Forelimb muscle (tissue), 1 donor: ENCODE results near the gene RASL11B. TPM values are rescaled to one million over a fixed set of nuclear protein-coding genes. Genes with fewer than 3 reads are reported as not detected.

ENCODE experiments used
- DNase-seq: peaks from one replicate; pipeline ENCODE4 v3.0.0-alpha.2; 2013; ENCODE audit warnings: low read depth
- polyA plus RNA-seq: library from polyadenylated mRNA; unstranded; fragments of 120-200 nt; gene quantifications from one replicate; pipeline ENCODE4 v1.2.1, GENCODE V29; 2013; ENCODE audit not compliant: insufficient read length

Gene RASL11B
- polyA plus RNA-seq, 1 donor = 8.8 TPM

DNA sequence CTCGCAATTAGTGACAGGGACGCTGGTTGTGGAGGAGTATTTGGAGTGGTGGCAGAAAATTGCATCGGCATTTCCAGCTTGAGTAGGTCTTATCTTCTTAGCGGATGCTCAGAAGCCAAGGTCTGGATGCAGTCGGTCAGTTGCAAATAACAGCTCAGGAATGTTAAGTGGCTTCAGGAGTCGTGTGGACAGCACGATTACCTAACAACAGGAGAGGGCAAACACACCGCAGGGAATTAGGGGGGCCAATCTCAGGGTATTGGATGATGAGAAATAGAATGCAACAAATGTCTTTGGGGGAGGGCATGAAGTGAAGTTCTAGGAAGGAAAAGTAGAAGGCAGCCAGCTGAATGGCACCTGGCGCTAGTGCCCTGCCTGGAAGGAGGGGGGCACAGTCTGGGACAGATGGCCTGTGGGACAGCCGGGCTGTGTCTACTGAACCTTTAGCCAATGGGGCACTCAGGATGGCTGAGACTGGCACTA, 11.8 kb downstream of the RASL11B start:
- no peak for DNase-seq

DNA sequence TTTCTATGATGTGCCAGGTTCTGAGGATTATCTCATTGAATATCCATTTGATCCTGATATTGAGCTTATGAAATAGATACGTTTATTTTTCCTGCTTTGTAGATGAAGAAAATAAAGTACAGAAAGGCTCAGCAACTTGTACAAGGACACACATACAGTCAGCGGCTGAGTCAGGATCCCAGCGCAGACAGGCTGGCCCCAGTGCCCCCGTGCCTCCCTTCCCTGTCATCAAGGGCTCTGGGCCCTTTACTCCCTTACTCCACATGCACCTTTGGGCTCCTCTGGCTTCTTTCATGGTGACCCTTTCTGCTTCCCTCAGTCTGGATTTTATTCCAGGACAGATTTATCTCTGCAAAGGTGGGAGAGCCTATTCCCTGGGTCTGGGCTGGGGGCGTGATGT, 12.8 kb downstream of the RASL11B start:
- no peak for DNase-seq

DNA sequence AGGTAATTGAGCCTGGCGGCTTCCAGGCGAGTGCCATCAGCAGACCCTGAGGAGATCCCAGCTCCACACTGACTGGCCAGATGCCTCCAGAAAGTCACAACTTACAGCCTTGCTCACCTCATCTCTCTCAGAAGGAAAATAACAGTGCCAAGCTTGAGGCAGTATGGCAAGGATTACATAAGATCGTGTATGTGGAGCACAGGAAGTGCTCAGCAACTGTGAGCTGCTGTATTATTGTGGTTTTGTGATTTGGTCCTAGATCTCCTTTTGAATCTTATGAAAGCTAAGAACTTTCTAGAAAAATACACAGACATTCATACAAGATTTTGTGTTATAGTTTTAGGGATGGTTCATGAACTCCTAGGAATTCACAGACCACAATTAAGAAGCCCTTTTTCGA, 14.0 kb downstream of the RASL11B start:
- no peak for DNase-seq

DNA sequence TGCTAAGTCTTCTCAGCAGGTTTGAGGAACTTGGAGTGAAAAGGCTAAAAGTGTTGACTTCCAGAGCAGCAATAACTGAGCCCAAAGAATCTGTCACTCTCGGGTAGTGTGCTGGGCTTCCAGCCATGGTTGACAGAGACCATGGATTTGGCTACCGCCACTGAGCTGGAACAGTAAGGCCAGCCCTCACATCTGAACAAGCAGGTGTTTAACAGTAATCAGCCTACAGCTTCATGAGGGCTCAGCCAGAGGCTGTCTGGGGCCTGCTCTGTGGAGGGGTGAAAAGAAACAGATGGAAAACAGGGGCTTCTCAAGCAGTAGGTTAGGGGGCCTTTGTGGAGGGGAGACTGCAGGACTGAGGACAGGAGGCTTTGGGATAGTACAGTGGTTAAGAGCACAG, 14.9 kb downstream of the RASL11B start:
- no peak for DNase-seq

DNA sequence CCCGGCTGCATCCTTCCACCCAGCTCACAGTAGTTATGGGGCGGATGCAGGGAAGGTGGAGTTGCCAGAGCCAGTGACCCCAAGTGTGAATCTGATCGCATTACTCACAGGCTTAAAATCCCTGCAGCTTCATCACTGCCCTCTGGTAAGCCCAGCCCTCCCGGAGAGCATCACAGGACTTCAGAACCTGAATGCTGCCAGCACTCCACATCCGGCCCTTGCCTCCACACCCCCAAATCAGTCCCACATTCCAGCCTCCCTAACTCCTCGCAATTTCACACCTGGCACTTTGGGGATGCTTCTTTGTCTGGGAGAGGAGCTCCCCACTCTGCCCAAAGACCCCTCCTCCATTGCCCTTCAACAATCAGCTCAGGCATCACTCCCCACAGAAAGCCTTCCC, 15.6 kb downstream of the RASL11B start:
- DNase-seq = no peak

DNA sequence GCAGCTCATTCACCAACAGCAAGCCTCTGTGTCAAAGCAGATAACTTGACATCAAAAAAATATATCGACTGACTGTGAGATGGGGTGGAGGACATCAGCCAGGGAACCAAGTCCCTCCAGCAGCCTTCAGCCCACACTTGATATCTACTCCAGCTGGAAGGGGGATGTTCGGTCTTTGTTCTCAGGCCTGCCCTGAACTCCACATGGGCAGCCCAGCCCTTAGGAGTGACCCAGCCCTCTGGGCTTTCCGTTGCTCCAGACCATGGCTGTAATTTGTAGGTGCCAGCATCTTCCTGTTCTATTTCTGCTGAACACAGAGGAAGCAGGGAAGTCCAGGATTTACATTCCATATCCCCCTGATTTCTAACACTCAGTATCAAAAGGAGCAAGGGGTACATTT, 17.4 kb downstream of the RASL11B start:
- no peak for DNase-seq

DNA sequence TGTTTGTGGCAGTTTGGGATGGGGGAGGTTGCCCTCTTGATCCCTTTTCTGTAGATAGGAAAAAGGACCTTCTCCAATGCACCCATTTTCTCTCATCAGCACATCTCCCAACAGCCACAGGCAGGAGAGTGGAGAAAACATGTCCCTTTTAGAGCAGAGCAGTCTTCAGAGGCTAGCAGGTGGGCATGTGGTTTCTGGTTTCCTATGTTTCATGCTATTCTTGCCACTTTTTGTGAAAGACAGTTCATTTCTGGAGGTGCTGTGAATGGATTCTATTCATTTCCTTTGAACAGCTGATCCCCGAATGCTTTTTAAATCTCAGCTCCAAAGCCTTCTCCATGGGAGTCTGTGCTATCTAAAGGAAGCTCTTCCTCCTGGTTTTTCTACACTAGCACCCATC, 18.9 kb downstream of the RASL11B start:
- DNase-seq = no peak

DNA sequence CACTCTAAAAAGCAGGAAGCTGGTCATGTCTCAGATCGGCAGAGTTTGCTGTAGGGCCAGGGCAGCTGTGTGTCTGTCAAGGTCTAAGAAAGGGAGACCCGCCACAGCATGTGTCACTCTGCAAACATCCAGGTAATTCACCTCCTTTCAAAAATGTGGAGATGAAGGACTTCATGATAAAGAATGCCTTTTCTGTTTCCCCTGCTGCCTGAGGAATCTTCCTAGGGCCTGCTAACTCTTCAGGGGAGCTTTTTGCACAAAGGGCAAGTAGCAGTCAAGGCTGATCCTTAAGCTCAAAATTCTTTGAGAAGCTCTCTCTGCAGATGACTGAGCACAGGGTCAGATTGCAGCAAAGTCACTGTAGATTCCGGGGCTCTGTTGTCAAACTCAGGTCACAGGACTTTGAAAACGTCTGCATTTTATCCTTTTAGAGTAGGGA, 21.1 kb downstream of the RASL11B start:
- no peak for DNase-seq

DNA sequence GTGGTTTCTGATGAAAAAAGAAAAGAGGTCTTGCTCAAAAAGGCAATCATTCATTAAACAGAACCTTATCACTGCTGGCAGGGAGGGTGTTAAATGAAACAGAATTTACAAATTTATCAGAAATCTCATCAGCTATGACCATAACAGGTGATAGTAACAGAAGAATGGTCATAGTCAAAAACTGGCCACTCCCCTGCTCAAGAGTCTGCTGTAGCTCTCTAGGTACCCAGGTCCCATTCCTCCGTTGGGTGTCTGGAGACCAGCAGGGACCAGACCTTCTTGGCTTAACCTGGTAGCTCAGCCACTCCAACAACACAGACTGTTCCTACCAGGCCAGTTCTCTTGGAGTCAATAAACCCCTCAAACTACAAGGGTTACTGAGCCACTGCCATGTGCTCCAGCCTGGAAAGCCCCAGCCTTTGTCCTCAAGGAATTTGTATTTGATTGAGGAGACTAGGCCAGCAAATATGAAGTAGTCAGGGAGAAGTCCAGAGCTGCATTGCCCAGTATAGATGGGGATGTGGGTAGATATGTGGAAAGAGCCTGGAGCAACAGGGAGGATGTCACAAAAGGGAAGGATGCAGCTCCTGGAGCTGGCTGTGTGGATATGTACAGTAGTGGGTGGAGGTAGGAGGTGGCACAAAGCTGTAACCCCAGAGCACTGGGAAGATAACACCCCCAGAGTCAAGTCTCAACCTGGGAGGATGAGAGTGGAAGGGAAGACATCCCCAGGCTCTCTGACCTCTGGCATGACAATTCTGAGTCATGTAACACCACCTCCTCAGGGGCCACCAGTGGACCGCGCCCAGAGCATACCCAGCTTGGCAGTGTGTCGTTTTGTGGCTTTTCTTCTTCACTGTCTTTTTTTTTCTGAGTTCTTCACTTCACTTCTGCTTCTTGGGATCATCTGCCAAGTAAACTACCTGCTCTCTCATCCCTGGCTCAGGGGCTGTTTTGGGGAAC, 21.9 kb downstream of the RASL11B start:
- no peak for DNase-seq

DNA sequence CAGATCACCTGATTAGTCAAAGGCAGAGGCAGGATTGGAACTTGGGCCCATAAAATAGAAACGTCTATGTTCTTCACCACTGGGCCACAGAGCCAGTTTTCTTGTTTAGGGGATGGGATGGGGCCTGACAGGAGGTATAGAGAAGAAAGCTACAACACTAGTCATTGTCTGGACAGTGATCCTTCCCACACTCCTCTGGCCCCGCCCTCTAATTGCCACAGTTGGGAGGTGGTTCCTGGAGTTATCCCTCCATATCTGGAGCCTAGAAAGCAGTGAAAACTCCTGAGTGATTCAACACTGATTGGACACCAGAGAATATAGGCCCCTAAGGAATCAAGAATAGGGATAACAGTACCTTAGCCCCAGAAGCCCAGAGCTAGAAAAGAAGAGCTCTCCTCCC, 22.9 kb downstream of the RASL11B start:
- DNase-seq = no peak

DNA sequence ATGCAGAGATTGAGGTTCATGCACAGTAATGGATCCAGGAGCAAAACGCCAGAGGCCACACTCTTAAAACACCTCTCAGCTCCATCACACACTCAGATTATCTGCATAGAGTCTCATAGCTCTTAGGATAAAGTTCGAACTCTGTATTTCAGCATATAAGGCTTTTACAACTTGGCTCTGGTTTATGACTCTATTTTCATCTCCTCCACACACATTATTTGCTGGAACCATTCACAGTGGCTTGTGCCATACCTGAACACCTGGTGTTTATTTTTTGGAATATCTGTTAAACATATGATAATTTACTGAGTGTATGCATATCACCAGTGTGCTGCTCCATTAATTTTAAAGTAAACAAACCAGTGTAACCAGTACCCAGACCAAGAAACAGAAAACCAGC, 27.2 kb downstream of the RASL11B start:
- DNase-seq = no peak

DNA sequence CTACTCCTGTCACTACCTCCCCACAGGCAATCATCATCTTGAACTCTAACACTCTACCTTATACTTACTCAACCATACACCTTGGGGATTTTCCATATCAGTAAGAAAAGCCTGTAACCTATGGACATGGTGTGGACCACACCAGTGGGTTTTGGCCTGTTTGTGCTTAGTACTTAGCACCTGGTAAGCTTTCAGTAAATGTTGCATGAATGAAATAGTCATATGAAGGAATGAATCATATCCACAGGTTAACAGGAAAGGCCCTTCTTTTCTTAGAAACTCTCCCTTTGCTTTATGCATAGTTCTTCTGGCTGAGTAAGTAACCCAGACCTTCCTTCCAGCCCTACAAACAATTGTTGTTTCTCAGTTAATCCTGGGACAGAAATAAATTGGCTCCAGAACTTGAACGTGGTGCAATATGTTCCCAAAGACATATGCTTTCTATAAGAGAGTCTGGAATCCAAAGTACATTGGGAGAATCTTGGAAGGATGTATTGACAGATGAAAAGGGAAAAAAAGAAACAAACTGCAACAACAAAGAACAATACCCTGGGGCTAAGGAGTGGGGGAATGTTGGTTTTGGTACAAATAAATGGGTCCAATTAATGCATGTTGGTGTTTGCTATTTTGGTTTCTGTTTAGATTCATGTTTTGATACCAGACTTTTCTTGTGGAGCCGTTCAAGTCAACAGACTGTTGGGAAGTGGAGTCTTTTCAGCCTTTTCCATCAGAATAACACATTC, 27.8 kb downstream of the RASL11B start:
- DNase-seq = no peak

DNA sequence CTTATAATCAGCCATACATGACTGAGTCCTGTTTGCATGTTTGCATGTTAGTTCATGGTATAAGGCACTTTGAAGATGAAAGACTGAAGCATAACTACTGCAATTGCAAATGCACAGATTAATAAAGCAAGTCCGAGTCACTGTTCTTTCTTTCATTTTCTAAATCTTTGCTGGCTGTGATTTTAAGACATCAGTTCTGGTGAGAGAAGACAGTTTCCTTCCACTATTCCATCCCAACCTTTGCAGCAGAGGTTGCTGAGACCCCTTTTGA, 28.3 kb downstream of the RASL11B start:
- no peak for DNase-seq

DNA sequence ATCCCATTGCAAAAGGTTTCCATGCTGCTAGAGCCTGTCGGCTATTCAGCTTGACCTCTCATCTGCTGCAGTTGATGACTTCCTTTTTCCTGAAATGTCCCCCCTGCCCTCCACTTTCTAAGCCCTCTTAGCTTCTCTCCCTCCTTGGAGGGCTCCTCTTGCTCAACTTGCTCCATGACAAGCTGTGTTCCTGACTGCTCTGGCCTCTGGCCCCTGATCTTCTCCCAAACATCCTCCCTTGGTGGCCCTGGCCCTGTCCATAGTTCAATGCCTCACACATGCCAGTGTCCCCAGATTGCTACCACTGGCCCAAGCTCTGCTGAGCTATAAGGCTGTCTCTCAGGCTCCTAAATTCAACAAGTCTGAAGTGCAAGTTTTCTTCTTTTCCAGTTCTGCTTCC, 29.6 kb downstream of the RASL11B start:
- DNase-seq = no peak

DNA sequence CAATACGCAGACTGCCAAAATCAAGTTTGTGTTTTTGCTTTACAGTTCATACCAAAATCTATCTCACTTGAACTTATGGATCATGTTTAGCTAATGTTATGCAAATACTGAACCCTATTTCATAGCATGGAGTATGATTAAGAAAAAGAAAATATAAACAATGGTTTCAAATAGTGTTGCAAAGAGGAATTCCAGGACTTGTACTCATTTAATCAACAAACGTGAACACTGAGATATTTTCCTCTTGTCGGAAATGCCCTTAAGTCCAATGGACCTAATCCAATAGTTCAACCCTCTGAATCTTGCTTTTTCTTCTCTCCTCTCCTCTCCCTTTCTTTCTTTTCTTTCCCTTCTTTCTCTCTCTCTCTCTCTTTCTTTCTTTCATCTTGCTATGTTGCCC, 30.8 kb downstream of the RASL11B start:
- DNase-seq = no peak

DNA sequence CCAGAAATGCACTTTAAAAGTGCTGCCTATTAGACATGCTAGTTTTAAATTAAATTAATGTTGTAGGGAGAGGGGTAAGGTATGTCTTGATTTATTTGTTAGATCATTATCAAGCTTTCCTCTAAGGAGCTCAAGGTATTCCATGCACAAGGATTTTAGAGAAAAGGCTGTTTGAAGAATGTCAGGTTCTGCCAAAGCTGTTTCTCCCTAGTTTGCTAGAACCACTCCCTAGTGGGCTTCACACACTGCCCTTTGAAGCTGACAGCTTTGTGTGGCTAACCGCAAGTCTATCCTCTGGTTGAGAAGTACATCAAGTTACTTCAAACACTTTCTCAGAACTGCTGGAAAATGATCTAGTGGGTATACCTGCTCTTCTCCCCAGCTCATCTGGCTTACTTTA, 32.3 kb downstream of the RASL11B start:
- no peak for DNase-seq

DNA sequence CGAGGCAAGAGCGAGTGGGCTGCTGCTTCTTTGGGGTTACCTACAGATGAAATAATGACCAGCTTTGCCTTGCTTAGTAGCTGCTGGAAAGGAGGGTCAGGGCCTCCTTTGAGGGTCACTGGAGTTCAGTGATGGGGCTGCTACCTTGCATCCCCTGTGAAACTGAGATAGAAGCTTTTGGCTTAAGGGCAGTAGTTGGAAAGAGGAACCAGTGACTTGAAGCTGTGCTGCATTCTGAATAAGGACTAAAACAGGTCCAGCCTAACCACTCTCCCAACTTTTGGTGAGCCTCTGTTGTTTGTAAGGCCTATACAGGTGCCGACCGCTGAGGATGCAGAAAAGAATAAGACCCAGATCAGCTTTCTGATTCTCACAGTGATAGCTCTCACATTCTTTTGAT, 41.2 kb downstream of the RASL11B start:
- DNase-seq = no peak

DNA sequence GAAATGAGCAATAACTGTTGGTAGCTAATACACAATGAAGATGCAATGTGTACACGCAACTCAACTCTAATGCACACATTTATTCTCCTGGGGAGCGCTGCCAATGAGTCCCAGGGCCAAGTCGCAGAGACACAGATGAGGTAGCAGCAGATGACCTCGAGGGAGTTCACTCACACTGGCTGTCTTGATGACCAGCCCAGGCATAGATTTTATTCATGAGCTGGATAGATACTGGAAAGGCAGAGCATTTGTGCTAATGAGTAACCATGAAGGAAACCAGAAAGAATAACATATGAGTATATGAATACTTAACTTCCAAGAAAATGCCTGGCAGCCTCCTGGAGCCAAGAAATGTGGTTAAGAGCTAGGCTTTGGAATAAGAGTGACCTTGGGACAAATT, 42.3 kb downstream of the RASL11B start:
- DNase-seq = no peak

DNA sequence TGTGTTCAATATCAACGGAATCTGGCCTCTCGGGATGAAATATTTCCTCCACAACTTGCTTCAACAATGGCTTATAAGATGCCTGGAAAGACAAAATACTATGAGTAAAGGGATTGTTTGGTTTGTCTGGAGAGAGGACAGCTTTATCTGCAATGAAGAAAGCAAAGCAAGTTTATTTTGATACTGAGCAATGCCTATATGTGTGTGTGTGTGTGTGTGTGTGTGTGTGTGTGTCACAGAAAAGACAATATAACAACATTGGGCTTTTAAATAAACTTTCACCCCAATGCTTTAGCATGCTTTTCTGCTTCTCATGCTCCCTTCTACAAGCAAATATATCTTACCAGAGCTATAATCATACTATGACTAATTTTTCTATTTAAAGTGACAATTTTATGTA, 45.4 kb downstream of the RASL11B start:
- no peak for DNase-seq

DNA sequence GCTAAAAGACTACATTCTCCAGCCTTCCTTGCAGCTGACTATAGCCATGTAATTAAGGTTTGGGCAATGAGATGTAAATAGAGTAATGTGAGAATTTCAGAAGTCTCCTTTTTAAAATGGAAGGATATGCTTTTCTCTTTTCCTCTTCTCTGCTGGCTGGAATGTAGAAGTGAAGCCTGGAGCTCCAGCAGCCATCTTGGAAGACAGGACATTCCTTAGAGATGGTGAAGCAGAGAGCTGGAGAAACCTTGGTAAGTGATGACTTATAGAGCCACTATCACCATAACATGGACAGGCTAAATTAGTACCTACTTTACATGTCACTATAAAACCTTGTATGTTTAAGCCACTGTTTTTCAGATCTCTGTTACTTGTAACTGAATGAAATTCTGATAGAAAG, 48.0 kb downstream of the RASL11B start:
- DNase-seq = no peak

DNA sequence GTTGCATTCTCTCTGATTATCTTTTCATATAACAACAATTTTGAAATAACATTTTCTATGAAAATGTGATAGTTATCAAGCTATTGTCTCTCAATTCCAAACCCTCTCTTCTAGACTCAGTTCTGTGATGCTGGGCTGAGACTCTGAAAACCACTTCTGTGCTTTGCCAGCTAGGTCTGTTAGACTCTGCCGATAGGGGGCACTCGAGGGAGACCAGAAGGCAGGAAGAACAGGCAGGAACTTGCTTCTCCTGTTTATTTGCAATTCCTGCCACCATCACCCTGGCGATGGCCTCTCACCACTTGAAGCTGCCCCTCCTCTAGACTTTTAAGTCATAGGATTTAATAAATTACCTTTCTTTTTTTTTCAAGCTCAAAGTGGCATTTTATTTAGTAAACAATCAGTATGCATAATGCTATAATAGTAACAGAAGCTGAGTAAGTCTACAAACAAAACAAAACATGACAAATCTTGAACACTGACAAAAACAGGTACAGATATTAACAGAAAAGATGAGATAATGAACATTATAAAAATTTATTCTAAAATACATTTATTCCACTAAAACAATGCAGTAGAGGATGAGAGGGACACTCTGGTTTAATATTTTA, 49.7 kb downstream of the RASL11B start:
- no peak for DNase-seq

DNA sequence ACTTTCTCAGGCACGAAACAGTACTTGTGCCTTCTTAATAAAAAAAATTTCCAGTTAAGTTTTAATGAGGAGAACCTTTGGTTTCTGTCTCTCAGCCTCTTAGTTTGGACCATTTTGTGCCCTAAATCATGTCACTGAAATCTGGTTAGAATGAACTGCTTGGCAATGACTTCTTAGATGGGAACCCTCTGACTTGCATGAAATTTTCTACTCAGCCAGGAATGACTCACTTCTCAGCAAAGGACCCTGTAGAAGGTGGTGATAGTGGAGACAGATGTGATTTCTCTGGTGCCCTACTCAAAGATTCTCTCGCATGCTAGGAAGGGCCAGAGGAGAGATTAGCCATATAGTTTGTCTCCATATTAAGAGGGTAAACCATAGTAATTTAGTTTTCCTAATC, 50.5 kb downstream of the RASL11B start:
- DNase-seq = no peak
